HG03280 (cell line): ENCODE data around the gene GNPTAB.

Experiments used
- ATAC-seq: cut with Tn5 transposase; IDR thresholded peaks from one replicate; pipeline ENCODE4 v1.9.1; 2021; ENCODE audit warnings: mild to moderate bottlenecking, moderate library complexity; ENCODE audit not compliant: unreplicated experiment

GNPTAB gene

DNA sequence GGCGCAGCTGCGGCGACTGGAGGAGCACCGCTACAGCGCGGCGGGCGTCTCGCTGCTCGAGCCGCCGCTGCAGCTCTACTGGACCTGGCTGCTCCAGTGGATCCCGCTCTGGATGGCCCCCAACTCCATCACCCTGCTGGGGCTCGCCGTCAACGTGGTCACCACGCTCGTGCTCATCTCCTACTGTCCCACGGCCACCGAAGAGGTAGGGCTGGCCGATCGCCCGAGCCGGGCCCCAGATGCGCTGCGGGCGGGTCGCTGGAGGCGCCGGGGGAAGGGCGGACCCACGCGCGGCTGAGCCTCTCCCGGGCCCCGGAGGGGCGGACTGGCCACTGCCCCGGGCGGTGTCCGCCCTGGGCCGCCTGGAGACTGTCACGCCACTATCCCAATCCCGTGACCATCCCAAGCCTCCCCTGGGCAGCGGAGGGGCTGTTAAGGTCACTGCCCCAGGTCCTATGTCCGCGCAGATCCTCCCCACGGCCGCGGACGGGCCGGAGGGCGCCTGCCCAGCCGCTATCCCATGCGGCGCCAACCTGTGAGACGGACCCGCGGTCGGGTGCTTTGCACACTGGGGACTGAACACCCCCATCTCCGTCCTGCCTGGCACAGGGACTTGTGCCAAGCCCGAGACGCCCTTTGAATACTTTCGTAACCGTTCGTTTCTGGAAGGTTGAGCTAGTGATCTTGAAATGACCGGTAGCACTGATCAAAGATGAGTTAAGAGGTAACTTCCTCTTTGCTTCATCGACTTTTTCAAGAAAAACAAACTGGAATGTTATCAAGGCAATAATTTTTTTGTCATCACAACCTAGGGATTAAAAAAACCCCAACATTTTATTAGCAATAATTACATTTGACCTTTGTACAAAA is 132.6 kb downstream of the GNPTAB start:
- peak; percentile 34 for ATAC-seq

DNA sequence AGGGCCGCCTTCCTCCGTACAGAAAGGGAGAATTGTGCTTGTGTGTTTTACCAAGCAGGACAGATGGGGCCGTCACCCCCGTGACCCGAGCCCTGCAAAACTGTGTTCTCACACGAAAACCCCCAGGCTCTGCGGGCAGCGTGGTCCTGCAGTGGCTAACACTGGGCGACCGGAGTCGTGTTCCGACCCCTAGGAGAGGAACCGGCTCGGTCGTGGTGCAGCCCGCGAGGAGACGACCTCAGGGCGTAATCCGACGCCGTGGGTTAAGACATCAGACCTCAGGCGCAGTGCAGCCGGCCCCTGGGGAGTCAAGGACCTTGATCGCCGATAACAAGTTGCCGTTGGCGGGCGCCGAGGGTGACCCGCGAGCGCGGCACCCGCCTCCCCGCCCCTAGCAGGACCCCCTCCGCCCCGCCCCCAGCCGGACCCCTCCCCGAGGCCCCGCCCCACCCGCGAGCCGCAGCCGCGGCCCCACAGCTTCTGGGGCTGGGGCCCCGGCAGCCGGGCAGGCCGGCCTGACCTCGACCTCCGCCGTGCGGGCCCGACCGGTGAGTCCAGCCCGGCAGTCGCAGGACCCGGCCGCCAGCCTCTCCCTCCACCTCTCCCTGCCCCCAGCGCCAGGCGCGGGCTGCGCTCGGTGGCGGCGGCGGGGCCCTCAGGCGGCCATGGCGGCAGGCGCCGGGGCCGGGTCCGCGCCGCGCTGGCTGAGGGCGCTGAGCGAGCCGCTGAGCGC is 133.4 kb downstream of the GNPTAB start, which contains the start of gene CHPT1:
CHPT1 (plus strand) TSS at position 444 of the 733 bp plus-strand sequence; CDS start at position 666, 222 bp downstream.
- ATAC-seq: peak; percentile 71

DNA sequence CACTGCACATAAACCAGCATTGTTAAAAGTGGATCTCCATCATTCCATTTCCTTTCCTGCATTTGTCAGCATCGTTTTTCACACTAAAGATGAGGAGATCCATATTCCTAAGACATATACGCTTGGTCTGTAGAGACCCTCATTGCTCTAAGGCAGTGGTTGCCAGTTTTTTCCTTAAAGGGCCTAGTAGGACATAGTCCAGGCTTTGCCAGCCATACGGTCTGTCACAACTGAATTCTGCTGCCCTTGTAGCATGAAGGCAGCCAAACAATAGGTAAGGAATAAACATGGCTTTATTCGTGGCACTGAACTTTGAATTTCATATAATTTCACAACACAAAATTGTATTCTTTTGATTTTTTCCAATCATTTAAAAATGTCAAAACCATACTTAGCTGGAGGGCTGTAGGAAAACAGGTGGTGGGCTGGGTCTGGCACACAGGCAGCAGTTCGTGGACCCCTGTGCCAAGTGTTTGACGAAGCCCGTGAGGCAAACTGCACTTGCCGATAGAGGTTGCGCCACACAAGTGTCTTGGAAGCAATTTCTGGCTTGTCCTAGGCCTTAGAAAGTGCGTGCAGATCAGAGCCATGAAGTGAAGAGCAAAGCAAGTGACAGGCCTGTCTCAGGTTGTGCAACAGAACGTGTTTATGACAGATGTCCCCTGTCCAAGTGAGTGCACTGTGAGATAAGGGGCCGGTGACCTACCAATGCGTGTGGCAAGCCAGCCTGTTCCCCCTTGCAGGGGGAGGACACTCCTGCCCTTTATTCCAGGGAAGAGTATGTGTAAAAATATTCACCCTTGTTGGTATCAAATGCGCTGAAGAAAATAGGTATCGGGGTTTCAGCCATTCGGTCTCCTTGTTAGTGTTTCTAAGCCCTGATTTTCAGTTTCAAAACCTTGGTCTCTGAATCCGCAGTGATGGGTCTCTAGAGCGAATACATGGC is 134.2 kb downstream of the GNPTAB start:
- peak; percentile 0 for ATAC-seq

DNA sequence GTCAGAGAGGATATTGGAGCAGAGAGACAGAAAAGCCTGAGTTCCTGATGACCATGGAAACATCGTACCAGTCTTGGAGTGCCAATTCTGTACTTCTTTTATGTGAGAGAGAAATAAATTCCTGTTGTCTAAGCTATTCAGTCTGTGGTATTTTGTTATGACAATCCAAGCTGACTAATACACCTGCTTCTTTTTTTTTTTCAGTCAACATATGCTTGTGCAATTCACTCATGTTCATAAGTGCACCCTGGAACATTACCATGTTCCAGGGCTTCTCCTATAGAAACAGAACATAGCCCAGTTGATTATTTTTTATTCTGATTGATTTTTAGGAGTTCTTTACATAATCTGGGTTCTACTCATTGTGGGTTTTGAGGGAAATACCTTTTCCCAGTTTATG is 135.1 kb downstream of the GNPTAB start:
- no peak for ATAC-seq
